GM21390 (cell line): ENCODE data around the gene HOMER3.
"Not testable (repeated sequence)": the region's sequence is repeated elsewhere in the genome, so short reads cannot be mapped to it uniquely, and the experiment has no call there.

Source experiments
- ATAC-seq: cut with Tn5 transposase; IDR thresholded peaks from one replicate; pipeline ENCODE4 v1.9.1; 2021; ENCODE audit not compliant: unreplicated experiment

Gene HOMER3

GRCh38 chr19:18928018-18928805 is 12.8 kb downstream of the HOMER3 start:
- no peak for ATAC-seq

- no peak for ATAC-seq
Observed at GRCh38 chr19:18924684-18925213, 16.3 kb downstream of the HOMER3 start.

- ATAC-seq: no peak
Observed at GRCh38 chr19:18922228-18922985, 18.6 kb downstream of the HOMER3 start.

- ATAC-seq: no peak
Observed at GRCh38 chr19:18921593-18921992, 19.4 kb downstream of the HOMER3 start.

- no peak for ATAC-seq
Observed at GRCh38 chr19:18920400-18920799, 20.6 kb downstream of the HOMER3 start.

- ATAC-seq: no peak
Observed at GRCh38 chr19:18919900-18920214, 21.2 kb downstream of the HOMER3 start.

GRCh38 chr19:18919086-18919899 is 21.7 kb downstream of the HOMER3 start, which contains the start of the genes COPE and DDX49:
Gene COPE, minus strand, starts transcription at chr19:18919387. Its CDS starts 39 bp downstream, at chr19:18919348.
Gene DDX49, plus strand, starts transcription at chr19:18919715. Its CDS starts 27 bp downstream, at chr19:18919742.
- peak; percentile 89 for ATAC-seq

DNA sequence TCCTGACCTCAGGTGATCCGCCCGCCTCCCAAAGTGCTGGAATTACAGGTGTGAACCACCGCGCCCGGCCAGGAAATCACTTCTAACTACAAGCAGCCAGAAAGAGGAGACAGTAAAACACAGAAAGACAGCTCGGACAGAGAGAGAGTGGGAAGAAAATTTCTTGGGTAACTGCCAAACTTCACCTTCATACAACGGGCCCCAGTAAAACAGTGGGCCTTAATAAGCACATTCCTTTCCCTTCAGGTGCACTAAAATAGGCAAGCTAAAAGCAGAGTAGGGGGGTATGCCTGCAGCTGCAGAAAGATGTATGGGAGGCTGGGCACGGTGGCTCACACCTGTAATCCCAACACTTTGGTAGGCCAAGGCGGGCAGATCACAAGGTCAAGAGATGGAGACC is 23.4 kb downstream of the HOMER3 start:
- not testable (repeated sequence) for ATAC-seq

GRCh38 chr19:18915639-18916038 is 25.4 kb downstream of the HOMER3 start:
- no peak for ATAC-seq

DNA sequence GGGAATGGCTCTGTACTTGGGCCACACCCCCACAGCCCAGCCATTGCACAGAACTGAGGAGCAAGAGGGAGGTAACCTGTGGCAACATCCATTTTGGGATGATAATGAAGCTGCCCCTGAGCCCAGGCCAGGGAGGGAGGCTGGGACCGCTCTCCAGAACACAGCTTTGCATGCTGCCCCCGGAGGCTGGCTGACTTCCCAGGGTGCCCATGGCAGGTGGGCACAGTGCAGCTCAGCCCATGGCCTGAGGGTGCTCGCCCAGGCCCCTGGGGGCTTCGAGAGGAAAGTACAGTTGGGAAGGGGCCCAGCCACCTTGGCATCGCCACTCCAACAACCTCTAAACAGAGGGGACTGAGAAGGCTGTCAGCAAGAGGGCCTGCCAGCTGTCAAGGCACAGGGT is 27.6 kb downstream of the HOMER3 start:
- ATAC-seq: no peak

- no peak for ATAC-seq
Observed at GRCh38 chr19:18912933-18913332, 28.1 kb downstream of the HOMER3 start.

DNA sequence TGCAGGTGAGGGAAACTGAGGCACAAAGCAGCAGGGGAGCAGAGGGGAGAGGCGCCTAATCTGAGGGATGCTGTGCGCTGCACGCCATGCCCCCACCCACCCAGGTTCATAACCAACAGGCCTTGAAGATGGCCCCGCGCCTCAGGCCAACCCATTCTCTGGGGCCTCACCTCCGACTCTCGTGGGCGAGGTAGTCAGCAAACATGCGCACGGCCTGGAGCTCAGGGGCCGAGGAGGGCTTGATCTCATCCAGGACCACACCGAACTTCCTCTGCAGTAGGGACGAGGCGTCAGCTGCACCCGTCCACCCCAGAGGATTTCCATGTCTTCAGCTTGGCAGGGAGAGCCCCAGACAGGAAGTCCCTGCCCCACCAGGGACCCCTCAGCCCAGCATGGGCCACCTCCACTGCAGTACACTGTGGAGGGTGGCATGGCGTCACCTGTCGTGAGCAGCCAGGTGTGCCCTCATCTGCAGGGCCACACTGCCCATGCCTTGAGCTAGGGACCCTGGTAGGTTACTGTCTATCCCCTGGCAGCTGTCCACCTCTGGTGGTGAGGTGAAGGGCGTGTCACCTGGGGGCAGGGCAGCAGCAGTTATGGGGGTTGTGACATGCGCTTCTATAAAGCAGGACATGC is 30.1 kb downstream of the HOMER3 start:
- ATAC-seq: no peak

DNA sequence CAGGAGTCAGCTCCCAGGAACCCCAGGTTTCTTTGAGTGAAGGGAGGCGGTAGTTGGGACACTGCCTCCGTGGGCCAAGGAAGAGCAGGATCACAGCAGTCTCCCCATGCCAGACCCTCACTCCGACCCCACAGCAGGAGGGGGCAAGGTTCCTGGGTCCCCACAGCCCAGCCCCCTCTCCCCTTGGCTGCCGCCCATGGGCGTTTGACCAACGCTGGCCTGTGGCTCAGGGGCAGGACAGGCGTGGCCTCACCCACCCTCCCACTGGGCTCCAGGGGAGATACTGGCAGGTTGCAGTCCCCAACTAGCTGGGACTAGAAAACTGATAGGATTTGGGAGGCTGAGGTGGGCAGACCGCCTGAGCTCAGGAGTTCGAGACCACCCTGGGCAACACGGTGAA is 31.0 kb downstream of the HOMER3 start:
- ATAC-seq: no peak

GRCh38 chr19:18908917-18909619 is 31.9 kb downstream of the HOMER3 start:
- ATAC-seq: no peak

GRCh38 chr19:18906605-18907519 is 34.2 kb downstream of the HOMER3 start:
- ATAC-seq: no peak

DNA sequence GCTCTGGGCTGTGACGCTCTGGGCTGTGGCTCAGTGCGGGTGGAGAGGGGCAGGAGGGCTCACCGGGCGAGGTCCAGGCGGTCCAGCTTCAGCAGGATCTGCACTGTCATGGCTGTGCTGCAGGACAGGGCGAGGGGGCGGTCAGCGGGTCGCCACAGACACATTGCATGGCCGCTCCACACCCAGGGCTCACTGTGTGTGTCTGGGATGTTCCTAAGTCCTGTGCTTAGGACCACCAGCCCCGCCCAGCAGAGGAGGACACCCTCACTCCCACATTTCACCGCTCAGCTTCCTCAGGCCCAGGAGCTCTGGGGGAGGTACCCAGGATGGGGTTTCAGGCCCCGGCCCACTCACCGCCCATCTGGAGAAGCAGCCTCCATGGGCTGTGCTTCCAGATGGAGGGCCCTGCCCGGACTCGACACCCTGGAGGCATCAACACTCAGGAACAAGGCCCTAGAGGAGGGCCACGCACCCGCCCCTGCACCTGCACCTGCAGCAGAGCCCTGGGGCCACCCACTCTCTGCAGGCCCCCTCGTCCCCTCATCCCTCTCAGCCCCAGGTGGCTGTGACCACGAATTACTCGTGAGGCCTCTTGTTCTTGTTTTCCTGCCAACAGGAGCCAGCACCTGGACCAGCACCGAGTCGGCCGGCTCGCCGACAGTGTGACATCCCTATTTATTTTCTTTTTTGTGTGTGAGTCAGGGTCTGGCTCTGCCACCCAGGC is 35.3 kb downstream of the HOMER3 start:
- ATAC-seq: no peak

- no peak for ATAC-seq
Observed at GRCh38 chr19:18905058-18905456, 36.0 kb downstream of the HOMER3 start.

- no peak for ATAC-seq
Observed at GRCh38 chr19:18904334-18905057, 36.5 kb downstream of the HOMER3 start.
